Activated T-helper 9 cell treated with anti-CD3 and anti-CD28 coated beads, Interleukin-2, amount 50 U/mL, for 16 hours (primary cell): ENCODE measurements around the gene OSER1.

ENCODE experiments used
- DNase-seq: peaks from one replicate; pipeline ENCODE4 v3.0.0-alpha.2; 2020; ENCODE audit warnings: low read depth

The OSER1 gene

DNA sequence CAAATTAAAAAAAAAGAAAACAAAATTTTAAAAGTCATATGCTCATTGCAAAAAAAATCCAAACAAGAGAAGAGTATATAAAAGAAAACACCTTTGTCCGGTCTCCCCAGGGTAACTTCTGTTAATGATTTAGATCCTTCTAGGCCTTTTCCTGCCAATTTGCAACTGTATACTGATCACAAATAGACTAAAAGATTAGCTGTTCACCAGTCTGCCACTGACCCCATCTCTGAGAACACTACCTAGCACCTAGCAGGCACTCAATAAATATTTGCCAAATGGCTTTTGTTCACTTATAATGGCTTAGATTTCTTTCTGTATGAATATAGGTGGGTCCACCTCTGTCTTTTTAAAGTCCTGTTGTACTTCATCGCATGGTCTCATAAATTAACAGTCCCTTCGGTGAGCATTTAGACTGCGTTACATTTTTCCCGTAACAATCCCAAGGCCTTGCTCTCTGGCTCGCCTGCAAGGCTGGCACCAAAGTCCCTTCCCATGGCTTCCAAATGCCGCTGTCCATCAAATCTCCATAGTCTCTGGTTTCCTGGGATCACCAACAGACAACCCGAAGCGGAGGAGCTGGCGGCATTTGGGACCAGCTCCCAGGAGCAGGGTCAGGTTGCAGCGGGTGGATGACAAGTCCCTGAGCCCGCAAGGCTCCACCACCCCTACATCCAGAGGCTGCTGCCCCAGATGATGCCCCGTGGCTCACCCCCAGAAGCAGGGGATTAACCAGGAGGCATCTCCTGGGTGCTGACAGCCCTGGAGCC, 35.4 kb downstream of the OSER1 start:
- DNase-seq, result no peak

- no peak for DNase-seq
These were observed 36.7 kb downstream of the OSER1 start for GRCh38 chr20:44173846-44174245.

GRCh38 chr20:44173116-44173515, 37.5 kb downstream of the OSER1 start:
- DNase-seq, result no peak

- DNase-seq, result no peak
These were observed 38.0 kb downstream of the OSER1 start for GRCh38 chr20:44172572-44172950.

DNA sequence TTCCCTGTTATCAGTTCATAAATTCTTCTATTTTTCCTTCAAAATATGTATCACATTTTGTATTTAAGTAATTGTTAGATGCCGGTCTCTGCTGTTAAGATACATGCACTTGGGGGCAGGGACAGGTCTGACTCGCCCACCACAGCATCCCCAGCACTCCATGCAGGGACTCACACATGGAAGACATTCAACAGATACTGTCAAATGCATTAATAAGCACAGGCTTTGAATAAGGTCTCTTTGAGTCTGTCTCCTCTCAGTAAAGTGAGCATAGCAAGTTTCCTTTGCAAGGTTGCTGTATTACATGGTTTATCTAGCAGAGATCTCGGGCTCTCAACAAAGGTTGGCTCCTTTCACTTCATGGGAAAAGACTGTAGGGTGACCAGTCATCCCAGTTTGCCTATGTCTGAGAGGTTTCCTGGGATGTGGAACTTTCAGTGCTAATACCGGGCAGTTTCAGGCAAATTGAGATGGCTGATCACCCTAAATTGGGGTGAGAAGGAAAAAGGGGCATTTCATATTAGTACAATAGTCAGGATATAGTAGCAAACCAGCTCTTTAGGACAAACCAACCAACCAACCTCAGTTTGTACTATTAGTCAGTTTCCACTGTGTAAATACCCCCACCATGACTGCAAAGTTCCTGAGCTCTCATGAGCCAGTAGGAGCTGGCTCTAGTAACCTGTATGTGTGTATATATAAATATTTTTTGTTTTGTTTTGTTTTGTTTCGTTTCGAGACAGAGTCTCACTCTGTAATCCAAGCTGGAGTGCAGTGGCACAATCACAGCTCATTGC, 38.6 kb downstream of the OSER1 start:
- DNase-seq, result no peak

GRCh38 chr20:44170816-44171410, 39.7 kb downstream of the OSER1 start:
- no peak for DNase-seq

DNA sequence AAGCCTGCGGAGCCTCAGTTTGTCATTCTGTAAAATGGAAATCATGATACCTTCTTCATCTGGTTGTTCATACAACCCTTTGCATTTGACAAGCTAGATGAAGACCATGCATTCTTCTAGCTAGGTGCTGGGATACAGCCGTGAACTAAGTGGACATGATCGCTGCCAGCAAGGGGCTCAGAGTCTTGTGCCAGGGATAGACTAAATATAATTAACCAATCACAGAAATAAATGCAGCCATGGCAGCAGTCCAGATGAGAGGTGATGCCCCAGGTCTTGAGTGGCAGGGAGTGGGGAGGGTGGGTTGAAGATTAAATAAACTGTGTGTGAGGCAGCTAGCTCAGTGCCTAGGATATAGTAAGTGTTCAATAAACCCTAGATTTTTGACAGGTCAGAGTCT, 42.8 kb downstream of the OSER1 start:
- DNase-seq, result no peak

DNA sequence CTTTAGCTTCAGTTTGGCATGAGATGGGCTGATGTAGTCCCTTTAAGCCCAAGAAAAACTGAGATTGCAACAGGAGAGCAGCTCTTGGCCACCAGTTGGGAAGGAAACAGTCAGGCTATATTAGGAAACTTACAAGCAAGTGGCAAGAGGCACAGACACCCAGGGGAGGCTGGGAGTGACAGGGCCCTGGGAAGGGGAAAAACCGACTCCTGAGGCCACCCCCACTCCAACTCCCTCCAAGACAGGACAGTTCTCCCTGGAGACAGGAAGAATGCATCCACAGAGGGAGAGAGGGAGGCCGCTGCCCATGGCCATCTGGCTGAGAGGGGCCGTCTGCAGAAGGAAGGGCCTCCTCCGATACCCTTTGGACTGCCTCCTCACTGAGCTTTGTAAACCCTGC, 44.1 kb downstream of the OSER1 start:
- no peak for DNase-seq

- no peak for DNase-seq
These were observed 44.6 kb downstream of the OSER1 start for GRCh38 chr20:44166008-44166407.

- no peak for DNase-seq
These were observed 50.4 kb downstream of the OSER1 start for GRCh38 chr20:44160133-44160532.

GRCh38 chr20:44159711-44160110, 50.9 kb downstream of the OSER1 start:
- no peak for DNase-seq

DNA sequence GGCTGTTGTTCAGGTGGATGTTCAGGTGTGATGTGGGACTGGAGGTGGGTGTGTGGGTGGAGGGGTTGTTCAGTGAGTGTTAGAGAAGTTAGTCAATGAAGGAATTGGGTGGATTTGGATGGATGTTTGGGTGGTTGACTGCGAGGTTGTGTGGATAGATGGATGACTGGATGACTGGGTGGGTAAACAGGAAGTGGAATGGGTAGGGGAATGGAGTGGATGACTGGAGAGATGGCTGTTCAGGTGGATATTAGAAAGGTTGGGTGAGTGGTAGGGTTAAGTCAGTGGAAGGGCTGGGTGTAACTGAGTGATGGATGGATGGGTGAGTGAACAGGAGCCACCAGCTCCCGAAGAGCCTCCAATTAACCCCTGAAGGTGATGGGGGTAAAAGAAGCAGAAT, 51.4 kb downstream of the OSER1 start:
- DNase-seq, result no peak

DNA sequence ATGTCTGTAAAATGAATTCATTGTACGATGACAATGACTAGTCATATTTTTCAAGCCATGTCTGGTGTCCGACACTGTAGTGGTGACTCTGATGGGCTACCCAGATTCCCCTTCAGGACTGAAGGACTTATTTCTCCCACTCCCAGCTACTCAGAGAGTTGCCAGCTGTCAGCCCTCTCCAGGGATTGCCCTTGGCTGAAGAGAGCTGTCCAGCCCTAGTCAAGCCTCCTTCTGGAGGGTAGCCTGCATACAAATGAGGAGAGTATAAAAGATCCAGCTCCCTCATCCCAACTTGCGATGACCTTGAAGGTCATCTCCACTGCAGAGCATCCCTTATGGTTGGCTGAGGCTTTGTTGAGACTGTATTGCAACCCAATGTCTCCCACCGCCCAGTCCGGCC, 53.5 kb downstream of the OSER1 start:
- DNase-seq, result no peak

DNA sequence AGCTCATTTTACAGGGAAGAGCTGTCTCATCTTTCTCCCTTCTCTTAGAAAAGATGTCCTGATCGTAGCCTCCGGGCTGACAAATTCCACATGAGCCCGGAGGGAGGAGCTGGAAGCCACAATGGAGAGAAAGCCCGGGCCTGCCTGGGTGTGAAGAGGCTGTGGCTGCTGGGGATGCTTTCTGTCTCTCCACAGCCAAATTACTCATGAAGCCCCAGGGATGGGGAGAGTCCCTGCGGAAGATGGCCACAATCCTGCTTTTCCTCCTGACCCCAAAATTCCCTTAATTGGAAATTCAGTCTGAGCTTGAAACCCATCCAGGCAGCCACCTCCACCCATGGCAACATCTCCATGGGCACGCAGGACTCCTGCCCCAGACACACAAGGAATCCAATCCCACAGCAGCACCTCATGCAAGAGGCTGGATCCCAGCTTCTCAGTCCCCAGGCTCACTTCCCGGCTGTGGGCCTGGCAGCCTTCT, 56.0 kb downstream of the OSER1 start:
- no peak for DNase-seq

- DNase-seq, result no peak
These were observed 56.9 kb downstream of the OSER1 start for GRCh38 chr20:44153636-44154043.

GRCh38 chr20:44151621-44152416, 58.8 kb downstream of the OSER1 start:
- DNase-seq, result no peak

- no peak for DNase-seq
These were observed 64.3 kb downstream of the OSER1 start for GRCh38 chr20:44146272-44146671.
